ENCODE results near the gene TSNAXIP1.

DNA sequence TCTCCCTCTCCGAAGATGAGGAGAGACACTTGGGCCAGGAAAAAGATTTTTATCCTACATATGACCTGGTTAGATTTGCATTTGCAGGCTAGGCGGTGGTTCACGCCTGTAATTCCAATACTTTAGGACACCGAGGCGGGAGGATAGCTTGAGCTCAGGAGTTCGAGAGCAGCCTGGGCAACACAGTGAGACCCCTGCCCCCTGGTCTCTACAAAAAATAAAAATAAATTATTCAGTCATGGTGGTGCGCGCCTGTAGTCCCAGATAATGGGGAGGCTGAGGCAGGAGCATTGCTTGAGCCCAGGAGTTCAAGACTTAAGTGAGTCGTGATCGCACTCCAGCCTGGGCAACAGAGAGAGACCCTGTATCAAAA, 27.5 kb downstream of the TSNAXIP1 start:
- TF ChIP-seq CTCF (optimal IDR thresholded peaks at IDR 0.05 in 1 of 3, IDR thresholded peaks at IDR 0.05 in 1 of 3, conservative IDR thresholded peaks at IDR 0.05 in 1 of 3; ENCODE audit: extremely low read depth in 1 of 3, insufficient read depth in 2 of 3, low read length in 3 of 3) (no peak), EZH2 (IDR thresholded peaks at IDR 0.05; ENCODE audit: low read length) (no peak)
